GM18517 (cell line): ENCODE data around the gene CACNA2D4.

Experiments
- ATAC-seq: cut with Tn5 transposase; IDR thresholded peaks from one replicate; pipeline ENCODE4 v1.9.1; 2021; ENCODE audit warnings: mild to moderate bottlenecking, moderate library complexity; ENCODE audit not compliant: unreplicated experiment

CACNA2D4 gene

DNA sequence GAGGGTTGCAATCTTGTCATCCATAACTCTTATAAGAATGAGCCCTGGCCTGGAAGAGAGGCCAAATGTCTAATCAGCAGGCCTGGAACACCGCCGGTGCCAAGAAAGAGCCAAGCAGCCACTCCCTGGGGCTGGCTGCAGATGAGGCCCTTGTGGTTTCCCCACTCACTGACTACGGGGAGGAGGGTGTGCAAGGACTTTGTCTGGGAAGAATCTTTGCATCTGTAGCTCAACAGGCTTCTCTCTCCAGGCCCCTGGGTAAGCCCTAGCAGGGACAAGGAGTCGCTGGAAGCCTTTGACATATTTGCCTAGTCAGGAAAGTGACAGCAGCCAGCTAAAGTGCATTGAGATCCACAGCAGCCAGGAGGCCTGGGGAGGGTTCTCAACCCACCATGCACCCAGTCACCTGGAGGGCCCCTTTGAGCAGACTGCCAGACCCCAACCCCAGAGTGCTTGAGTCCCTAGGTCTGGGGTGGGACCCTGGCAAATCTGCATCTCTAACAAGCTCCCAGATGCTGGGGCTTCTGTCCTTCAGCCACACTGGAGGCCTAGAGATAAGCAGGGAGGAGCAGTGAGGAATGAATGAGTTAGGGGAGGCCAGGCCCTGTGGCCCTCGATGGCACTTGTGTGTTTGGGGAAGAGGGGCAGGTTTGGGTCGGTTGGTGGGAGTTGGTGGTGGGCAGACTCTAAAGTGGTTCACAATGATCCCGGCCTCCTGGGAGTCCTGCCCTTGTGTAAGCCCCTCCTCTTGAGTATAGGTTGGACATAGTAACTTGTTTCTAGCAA is 112.0 kb downstream of the CACNA2D4 start:
- no peak for ATAC-seq

DNA sequence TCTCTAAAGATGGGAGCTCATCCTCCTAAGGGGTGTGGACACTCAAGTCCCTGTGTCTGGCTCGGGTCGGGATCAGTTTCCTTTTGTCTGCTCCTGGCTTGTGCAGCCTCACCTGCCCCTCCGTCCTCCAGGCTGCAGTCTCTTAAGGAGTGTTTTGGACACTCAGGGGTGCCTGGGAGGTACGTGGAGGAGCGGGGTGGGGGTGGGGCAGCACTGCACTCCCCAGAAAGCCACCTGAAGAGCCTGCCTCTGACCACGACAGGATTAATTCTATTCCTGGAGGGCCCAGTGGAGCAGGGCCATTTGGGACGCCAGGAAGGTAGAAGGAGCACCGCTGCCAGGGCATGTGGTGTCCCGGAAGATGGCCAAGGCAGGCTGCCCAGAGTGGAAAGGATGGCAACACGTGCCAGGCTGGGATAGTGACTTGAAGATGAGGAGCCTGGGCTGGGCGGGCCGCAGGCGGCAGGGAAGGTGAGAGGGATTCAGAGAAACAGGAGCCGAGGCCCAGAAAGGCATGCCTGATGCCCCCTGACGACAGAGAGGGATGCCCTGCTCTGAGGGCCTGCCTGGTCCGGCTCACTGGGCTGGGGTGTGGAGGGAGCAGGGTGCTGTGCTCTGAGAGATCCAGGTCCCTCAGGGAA is 112.9 kb downstream of the CACNA2D4 start:
- no peak for ATAC-seq

DNA sequence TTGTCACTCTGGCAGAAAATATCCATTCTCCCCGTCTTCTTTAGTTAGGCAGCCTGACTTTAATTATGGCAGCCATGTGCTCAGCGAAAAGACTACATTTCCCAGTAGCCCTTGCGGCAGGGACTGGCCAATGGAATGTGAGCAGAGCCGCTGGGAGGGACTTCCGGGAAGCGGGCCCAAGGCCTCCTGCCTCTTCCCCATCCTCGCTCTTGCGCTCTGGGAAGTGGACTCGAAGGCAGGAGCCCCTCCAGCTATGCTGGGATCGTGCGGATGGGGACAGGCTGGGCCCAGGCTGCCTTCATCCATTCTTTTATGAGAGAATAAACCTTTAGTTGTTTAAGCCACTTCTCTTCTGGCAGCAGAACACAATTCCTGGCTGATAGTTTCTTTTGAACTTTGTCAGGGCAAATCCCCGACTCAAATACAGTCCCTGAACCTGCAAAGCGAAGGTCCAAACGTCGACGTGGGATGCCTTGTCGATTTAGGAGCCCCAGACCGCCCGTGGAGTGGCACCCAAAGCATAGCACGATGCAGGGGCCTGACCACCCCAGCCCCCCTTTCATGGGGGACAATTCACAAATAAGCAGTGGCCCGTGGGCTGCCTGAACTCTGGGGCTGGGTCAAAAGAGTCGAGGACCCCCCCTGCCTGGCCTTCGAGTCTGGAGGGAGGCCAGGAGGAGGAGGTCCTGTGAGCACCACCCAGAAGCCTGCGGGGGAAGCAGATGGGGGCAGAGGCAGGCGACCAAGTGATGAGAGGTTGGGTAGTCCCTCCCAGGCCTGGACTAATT is 113.7 kb downstream of the CACNA2D4 start:
- peak; percentile 86 for ATAC-seq

DNA sequence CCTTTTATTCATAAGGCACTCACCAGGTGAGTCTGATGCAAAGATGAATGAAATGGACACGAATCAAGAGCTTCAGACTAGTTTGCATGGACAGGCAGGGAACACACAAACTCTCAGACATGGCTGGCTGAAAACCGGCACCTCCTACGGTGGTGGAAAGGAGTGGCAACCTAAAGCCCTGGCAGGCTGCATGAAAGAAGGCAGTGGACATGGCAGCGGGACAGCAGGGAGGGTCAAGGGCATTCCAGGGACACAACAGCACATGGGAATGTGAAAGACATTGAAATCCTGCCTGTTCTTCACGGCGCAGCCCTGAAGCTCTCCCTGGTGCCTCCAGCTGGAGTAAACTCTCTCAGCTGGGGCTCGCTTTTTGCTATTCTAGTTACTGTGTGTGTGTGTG is 114.7 kb downstream of the CACNA2D4 start:
- ATAC-seq = no peak

GRCh38 chr12:1801303-1801975 is 117.0 kb downstream of the CACNA2D4 start:
- ATAC-seq = no peak

GRCh38 chr12:1800401-1801302 is 117.8 kb downstream of the CACNA2D4 start:
- no peak for ATAC-seq

- ATAC-seq = no peak
Measured at GRCh38 chr12:1799882-1800400, 118.5 kb downstream of the CACNA2D4 start.

DNA sequence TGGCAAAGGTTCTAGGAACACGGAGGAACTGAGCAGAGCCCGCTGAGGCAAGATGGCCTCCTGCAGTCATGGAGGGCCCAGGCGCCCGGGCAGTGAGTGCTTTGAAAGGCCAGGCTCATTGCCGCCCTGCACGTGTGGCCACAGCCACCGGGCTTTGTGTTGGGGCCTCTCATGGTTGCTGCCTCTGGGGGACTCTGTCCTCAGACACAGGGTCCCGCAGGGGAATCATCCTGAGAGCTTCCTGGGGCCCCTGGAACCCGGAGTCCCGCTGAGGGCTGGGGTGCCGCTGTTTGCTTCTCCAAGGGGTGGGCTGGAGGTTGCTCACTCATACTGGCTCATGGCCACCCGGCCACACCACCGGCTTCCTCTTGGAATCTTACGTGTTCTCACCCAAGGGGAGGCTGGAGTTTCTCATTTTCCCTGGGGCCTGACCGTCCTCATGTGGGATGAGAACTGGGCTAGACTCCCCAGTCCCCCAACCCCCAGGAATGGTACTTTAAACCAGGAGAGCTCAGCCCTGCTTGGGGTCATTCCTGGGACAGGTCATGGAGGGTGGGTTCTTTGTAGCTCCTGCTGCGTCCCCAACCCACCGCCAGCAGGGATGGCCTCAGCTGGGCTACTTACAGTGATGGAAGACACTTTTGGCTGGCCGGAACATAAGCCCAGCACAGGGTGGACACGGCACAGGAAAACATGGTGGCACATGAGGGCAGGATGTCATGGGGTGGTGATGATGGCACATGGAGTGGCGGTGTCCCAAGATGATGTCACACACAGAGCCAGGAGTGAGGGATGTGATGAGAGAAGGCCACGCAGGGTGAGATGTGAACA is 119.2 kb downstream of the CACNA2D4 start:
- ATAC-seq = no peak

- ATAC-seq = no peak
Measured at GRCh38 chr12:1798641-1799020, 119.8 kb downstream of the CACNA2D4 start.

GRCh38 chr12:1797991-1798640 is 120.3 kb downstream of the CACNA2D4 start:
- ATAC-seq = no peak

DNA sequence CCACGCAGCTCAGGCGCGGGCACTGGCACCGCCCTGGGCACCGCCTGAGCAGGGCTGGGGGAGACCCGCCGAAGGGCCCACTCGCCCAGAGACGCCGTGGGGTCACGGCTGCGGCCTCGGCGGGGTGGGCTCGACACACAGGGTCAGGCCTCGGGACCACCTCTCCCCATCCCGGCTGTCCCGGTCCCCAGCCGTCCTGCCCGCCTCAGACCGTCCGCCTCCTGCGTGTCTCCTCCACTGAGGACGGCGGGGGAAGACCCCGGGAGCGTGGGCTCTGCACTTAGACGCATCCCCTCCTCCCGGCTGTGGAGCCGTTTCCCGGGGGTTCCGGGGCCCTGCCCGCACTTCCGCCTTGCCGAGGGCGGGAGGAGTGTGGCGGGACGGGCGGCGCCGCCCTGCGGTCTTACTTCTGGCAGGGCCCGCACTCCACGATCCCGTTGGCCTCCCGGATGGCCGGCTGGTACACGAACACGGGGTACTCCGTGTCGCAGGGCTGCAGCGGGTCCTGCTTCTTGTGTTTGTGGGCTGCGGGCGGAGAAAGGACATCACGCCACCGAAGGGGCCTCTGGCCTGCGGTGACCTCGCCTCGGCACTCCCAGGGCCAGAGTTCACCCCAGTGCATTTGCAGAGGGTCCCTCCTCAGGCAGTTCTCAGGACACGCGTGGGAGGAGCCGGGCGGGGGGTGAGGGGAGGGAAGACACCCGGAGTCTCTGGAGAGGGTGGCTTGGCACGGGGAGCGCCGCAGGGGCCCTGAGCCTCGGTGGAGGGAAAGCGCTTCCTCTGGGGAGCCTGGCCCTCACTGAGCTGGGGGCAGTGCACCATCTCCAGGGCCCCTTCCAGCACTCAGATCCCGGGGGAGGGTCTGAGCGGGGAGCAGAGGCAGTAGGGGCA is 121.2 kb downstream of the CACNA2D4 start:
- peak; percentile 24 for ATAC-seq

DNA sequence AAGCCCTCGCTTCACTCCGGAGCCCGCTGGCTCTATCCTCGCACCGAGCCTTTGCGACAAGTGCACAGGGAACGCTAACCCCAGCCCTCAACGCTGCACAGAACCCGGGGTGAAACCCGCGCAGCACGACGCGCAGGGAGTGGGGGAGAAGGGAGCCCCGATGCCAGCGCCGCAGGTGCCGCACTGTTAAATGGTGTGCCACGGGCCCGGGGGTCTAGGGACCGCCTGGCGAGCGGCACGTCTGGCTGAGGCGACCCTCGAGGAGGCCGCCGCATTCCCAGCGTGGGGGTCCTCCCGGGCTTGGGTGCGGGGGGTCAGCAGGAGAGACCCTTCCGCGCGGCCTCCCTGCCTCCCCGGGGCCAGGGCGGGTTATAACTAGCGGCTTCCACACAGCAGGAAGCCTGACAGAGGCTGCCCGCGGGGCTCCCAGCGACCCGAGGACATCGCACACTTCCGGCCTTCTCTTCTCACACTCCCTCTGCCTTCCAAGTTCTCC is 121.9 kb downstream of the CACNA2D4 start:
- peak; percentile 33 for ATAC-seq

- peak; percentile 80 for ATAC-seq
Measured at GRCh38 chr12:1795785-1796514, 122.5 kb downstream of the CACNA2D4 start.

- ATAC-seq = no peak
Measured at GRCh38 chr12:1795221-1795784, 123.1 kb downstream of the CACNA2D4 start.

GRCh38 chr12:1794440-1795090 is 123.9 kb downstream of the CACNA2D4 start:
- ATAC-seq = no peak
